Measurements from ENCODE around the gene SLC25A47.
"Not testable (repeated sequence)": the region's sequence is repeated elsewhere in the genome, so short reads cannot be mapped to it uniquely, and the experiment has no call there.

SLC25A47 gene

DNA sequence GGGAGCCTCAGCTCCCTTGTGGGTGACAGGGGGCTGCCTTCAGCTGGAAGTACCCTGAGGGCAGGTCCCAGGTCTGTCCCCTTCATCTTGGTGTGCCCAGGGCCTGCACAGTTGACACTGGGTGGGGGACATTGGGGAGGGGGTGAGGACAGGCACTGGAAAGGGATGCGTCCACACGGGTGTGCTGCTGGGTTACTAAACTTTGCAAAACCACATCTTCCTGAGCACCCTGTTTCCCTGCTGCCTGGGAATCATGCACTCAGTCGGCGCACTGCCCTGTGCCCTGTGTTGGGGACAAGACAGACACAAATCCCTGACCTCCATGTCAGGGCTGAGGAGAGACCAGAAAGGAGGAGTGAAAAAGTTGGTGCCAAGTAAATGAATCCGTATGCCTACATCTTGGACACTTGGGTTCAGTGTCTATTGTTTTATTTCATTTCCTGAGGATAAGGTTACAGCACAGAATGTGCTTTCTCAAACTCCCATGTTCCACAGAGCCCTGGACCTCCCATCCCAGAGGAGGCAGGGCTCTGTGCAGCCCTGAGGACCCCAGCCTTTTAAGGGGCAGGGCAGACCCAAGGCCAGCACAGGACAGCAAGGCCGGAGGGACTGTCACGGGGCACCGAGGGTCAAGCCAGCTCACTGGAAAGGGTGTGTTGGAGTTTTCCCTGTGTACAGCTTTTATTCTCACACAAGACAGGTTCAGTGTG, 14.0 kb upstream of the SLC25A47 start:
- no peaks in the 10 kb centered on the region for H3K79me2 ChIP-seq (ENCODE audit: insufficient read depth, low read depth)
- H3K27ac ChIP-seq: no peak overlapping the region
- no peak overlapping the region for H3K4me2 ChIP-seq
- H2AFZ ChIP-seq (ENCODE audit: low read depth): no peak overlapping the region
- no peak overlapping the region for H3K4me3 ChIP-seq (IDR thresholded peaks at IDR 0.05; ENCODE audit: insufficient read depth, low read depth, low read length)
- no peaks in the 10 kb centered on the region for H4K20me1 ChIP-seq (ENCODE audit: insufficient read depth)
- TF ChIP-seq, protein P1, sequence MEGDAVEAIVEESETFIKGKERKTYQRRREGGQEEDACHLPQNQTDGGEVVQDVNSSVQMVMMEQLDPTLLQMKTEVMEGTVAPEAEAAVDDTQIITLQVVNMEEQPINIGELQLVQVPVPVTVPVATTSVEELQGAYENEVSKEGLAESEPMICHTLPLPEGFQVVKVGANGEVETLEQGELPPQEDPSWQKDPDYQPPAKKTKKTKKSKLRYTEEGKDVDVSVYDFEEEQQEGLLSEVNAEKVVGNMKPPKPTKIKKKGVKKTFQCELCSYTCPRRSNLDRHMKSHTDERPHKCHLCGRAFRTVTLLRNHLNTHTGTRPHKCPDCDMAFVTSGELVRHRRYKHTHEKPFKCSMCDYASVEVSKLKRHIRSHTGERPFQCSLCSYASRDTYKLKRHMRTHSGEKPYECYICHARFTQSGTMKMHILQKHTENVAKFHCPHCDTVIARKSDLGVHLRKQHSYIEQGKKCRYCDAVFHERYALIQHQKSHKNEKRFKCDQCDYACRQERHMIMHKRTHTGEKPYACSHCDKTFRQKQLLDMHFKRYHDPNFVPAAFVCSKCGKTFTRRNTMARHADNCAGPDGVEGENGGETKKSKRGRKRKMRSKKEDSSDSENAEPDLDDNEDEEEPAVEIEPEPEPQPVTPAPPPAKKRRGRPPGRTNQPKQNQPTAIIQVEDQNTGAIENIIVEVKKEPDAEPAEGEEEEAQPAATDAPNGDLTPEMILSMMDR (conservative IDR thresholded peaks at IDR 0.05; ENCODE audit: low read depth, low read length): no peak
- no peaks in the 10 kb centered on the region for H3K36me3 ChIP-seq (ENCODE audit: insufficient read depth)
- H3K27me3 ChIP-seq (ENCODE audit: insufficient read depth, low read depth): no peaks in the 10 kb centered on the region
- no peak overlapping the region for H3K9ac ChIP-seq
- H3K4me1 ChIP-seq (ENCODE audit: low read depth, poor library complexity, severe bottlenecking): no peaks in the 10 kb centered on the region

DNA sequence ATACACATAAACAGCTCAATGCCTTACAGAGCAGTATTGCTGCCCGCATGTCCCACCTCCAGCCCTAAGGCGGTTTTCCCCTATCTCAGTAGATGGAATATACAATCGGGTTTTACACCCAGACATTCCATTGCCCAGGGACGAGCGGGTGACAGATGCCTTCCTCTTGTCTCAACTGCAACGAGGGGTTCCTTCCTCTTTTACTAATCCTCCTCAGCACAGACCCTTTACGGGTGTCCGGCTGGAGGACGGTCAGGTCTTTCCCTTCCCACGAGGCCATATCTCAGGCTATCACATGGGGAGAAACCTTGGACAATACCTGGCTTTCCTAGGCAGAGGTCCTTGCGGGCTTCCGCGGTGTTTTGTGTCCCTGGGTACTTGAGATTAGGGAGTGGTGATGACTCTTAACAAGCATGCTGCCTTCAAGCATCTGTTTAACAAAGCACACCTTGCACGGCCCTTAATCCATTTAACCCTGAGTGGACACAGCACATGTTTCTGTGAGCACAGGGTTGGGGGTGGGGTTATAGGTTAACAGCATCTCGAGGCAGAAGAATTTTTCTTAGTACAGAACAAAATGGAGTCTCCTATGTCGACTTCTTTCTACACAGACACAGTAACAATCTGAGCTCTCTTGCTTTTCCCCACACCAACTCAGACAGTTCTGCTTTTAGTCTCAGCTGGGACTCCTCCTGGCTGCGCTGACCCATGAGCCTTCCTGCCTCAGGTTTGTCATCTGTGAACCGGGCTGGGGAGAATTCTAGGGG, 10.8 kb upstream of the SLC25A47 start:
- H3K4me3 ChIP-seq (IDR thresholded peaks at IDR 0.05; ENCODE audit: insufficient read depth, low read depth, low read length); H3K27me3 ChIP-seq (ENCODE audit: insufficient read depth, low read depth); H3K4me1 ChIP-seq (ENCODE audit: low read depth, poor library complexity, severe bottlenecking); H4K20me1 ChIP-seq (ENCODE audit: insufficient read depth); H3K4me2 ChIP-seq; H3K27ac ChIP-seq; H3K36me3 ChIP-seq (ENCODE audit: insufficient read depth); H3K79me2 ChIP-seq (ENCODE audit: insufficient read depth, low read depth); H3K9ac ChIP-seq; H2AFZ ChIP-seq (ENCODE audit: low read depth): not testable (repeated sequence)

DNA sequence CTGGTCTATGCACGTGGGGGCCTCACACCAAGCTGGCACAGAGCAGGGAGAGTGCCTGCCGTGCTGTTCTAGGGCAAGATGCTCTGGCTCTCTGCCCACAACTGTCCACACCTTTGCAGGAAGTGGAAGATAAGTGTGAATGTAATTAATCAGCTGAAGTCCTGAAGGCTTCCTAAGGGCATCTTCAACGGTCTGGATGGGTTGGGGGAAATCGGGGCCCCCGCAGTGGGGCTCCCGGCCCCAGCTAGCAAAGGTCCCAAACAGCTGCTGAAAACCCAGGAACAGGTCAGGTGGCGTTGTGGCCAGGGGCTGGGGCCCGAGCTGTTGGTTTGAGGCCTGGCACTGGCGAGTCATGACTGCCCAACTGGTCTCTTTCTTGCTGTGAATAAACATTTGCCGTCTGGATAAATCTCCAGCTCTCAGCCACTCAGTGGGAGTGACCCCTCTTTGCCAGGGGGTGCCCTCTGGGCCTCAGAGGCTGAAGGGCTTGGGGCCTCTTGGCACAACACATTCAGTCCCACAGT, 10.2 kb upstream of the SLC25A47 start:
- TF ChIP-seq, protein P1 (conservative IDR thresholded peaks at IDR 0.05; ENCODE audit: low read depth, low read length): no peak
- no peaks in the 10 kb centered on the region for H3K4me1 ChIP-seq (ENCODE audit: low read depth, poor library complexity, severe bottlenecking)
- no peaks in the 10 kb centered on the region for H3K79me2 ChIP-seq (ENCODE audit: insufficient read depth, low read depth)
- H3K27me3 ChIP-seq (ENCODE audit: insufficient read depth, low read depth): no peaks in the 10 kb centered on the region
- no peaks in the 10 kb centered on the region for H3K36me3 ChIP-seq (ENCODE audit: insufficient read depth)
- H3K9ac ChIP-seq: no peak overlapping the region
- no peak overlapping the region for H2AFZ ChIP-seq (ENCODE audit: low read depth)
- H3K4me2 ChIP-seq: no peak overlapping the region
- no peak overlapping the region for H3K27ac ChIP-seq
- no peak overlapping the region for H3K4me3 ChIP-seq (IDR thresholded peaks at IDR 0.05; ENCODE audit: insufficient read depth, low read depth, low read length)
- no peaks in the 10 kb centered on the region for H4K20me1 ChIP-seq (ENCODE audit: insufficient read depth)

DNA sequence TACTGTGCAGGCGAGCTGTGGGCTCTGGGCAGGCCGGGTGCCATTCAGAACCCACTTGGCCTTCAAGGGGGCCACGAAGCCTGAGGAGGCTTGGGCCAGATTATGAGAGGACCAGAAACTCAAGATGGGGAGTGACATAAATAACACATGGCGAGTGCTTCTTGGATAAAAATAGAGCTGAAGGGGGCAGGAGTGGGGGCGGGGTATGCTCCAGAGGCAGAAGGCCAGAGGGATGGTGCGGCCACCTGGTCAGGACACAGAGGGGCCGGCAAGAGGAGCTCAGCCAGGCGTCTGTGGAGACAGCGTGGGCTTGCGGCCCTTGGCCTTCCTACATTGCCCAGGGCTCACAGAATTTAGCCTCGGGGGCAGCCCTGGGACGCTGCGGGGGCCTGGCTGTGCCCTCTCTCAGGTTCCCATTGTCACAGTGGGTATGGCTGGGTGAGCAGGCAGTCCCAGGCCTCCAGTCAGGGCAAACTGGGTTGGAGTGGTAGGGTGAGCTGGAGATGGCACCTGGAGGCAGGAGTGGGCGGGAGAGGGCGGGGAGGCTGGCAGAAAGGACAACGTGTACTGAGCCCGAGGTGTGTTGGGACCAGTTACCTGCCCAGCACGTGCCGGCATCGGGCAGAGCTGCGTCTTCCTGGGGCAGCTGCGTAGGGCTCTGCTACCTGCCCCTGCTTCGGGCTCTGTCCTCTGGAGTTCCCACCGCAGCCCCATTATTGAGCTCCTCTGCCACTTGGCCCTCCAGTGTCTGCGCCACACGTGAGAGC, 9.5 kb upstream of the SLC25A47 start:
- no peak overlapping the region for H3K4me3 ChIP-seq (IDR thresholded peaks at IDR 0.05; ENCODE audit: insufficient read depth, low read depth, low read length)
- no peaks in the 10 kb centered on the region for H3K27me3 ChIP-seq (ENCODE audit: insufficient read depth, low read depth)
- H3K4me2 ChIP-seq: no peak overlapping the region
- H3K9ac ChIP-seq: no peak overlapping the region
- no peaks in the 10 kb centered on the region for H4K20me1 ChIP-seq (ENCODE audit: insufficient read depth)
- H3K79me2 ChIP-seq (ENCODE audit: insufficient read depth, low read depth): no peaks in the 10 kb centered on the region
- no peak overlapping the region for H2AFZ ChIP-seq (ENCODE audit: low read depth)
- H3K27ac ChIP-seq: no peak overlapping the region
- TF ChIP-seq, protein P1 (conservative IDR thresholded peaks at IDR 0.05; ENCODE audit: low read depth, low read length): no peak
- no peaks in the 10 kb centered on the region for H3K4me1 ChIP-seq (ENCODE audit: low read depth, poor library complexity, severe bottlenecking)
- H3K36me3 ChIP-seq (ENCODE audit: insufficient read depth): no peaks in the 10 kb centered on the region

Measured in KMS-11 (cell line).